Chondrocyte (in vitro differentiated cells): ENCODE data around the gene KIF1A. TPM values are rescaled to one million over a fixed set of nuclear protein-coding genes. Genes with fewer than 3 reads are reported as not detected.

Experiments
- DNase-seq: peaks from one replicate; pipeline ENCODE4 v3.0.0; 2021; ENCODE audit warnings: mixed read lengths, low spot score
- H3K27ac Mint-ChIP-seq: one replicate; pipeline ENCODE4 v1.8.0; 2021; ENCODE audit warnings: mild to moderate bottlenecking, moderate library complexity, mixed read lengths; ENCODE audit not compliant: unreplicated experiment
- H3K27me3 Mint-ChIP-seq: 2 replicates; pipeline ENCODE4 v1.8.0; 2021; ENCODE audit warnings: low read depth, mixed read lengths
- H3K36me3 Mint-ChIP-seq: 2 replicates; pipeline ENCODE4 v1.8.0; 2021; ENCODE audit warnings: low read depth, mixed read lengths
- H3K4me1 Mint-ChIP-seq: 2 replicates; pipeline ENCODE4 v1.8.0; 2021; ENCODE audit warnings: low read depth, mild to moderate bottlenecking, mixed read lengths
- H3K4me3 Mint-ChIP-seq: one replicate; pipeline ENCODE4 v1.8.0; 2021; ENCODE audit warnings: mild to moderate bottlenecking, moderate library complexity, mixed read lengths; ENCODE audit not compliant: unreplicated experiment
- H3K9me3 Mint-ChIP-seq: 2 replicates; pipeline ENCODE4 v1.8.0; 2021; ENCODE audit warnings: low read depth, mixed read lengths
- total RNA-seq: library from RNA; stranded (reverse); gene quantifications from 3 replicates; pipeline ENCODE4 v1.2.1, GENCODE V29; 2021
- TF ChIP-seq, protein P1 (sequence below): fragments of 200-600 bp; sonication (generic); IDR thresholded peaks from 2 replicates; pipeline ENCODE4 v1.5.0; 2021; ENCODE audit warnings: antibody characterized with exemption, mild to moderate bottlenecking, moderate library complexity

The KIF1A gene
- total RNA-seq, 1 donor from 2014 or later = 60.0 TPM

GRCh38 chr2:240815761-240816583, 4.0 kb downstream of the KIF1A start:
- no peak for DNase-seq
- no peak overlapping the region for H3K4me3 Mint-ChIP-seq

DNA sequence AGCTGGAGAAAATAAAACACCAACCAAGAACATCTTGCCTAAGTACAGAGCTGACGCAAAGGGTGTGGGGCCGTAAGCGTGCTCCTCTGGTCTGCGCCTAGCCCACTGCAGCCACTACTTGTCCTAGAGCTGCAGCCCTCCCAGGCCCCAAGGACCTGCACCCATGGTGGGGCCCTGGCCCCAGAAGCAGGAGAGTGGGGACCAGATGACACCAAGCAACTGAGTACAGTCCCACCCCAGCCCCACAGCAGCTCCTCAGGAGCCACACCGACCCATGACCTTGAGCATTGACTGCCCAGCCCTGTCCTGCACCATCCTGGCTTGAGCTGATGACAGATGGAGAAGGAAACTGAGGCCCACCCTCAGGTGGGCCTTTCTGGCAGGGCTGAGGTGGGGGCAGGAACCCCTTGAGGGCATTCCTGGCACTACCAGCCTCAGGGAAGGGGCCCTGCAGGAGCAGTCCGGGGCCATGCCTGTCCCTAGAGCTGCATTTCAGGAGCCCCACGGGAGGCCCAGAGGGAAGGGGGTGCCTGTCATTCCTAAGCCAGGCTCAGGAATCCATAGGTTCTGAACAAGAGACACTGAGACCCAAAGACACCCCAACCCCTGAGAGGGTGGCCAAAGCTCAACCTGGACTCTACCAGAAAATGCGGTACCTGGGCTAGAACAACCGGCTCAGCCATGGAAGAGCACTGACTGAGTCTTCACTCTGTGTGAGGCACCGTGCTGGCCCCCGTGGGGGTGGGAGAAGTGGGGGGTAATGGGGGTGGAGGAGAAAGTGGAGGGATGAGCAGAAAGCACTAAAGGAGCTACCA, 4.9 kb downstream of the KIF1A start:
- Mint-ChIP-seq H3K4me1 (peaks cover 7% of the 10 kb centered on the region), H3K9me3 (peaks cover 8% of the 10 kb centered on the region), H3K27me3 (no peaks in the 10 kb centered on the region), H3K36me3 (peaks cover 16% of the 10 kb centered on the region), H3K4me3 (no peak overlapping the region), H3K27ac (no peak overlapping the region)
- DNase-seq = no peak
- TF ChIP-seq, protein P1, sequence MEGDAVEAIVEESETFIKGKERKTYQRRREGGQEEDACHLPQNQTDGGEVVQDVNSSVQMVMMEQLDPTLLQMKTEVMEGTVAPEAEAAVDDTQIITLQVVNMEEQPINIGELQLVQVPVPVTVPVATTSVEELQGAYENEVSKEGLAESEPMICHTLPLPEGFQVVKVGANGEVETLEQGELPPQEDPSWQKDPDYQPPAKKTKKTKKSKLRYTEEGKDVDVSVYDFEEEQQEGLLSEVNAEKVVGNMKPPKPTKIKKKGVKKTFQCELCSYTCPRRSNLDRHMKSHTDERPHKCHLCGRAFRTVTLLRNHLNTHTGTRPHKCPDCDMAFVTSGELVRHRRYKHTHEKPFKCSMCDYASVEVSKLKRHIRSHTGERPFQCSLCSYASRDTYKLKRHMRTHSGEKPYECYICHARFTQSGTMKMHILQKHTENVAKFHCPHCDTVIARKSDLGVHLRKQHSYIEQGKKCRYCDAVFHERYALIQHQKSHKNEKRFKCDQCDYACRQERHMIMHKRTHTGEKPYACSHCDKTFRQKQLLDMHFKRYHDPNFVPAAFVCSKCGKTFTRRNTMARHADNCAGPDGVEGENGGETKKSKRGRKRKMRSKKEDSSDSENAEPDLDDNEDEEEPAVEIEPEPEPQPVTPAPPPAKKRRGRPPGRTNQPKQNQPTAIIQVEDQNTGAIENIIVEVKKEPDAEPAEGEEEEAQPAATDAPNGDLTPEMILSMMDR = no peak

More at GRCh38 chr2:240815761-240816583, 4.0 kb downstream of the KIF1A start:
- Mint-ChIP-seq H3K27me3 (no peaks in the 10 kb centered on the region), H3K27ac (no peak overlapping the region), H3K36me3 (peaks cover 15% of the 10 kb centered on the region), H3K4me1 (peaks cover 7% of the 10 kb centered on the region), H3K9me3 (peaks cover 8% of the 10 kb centered on the region)
- TF ChIP-seq, protein P1 = no peak

- Mint-ChIP-seq H3K4me1 (peaks cover 7% of the 10 kb centered on the region), H3K27me3 (no peaks in the 10 kb centered on the region), H3K36me3 (peaks cover 16% of the 10 kb centered on the region), H3K27ac (no peak overlapping the region), H3K9me3 (peaks cover 8% of the 10 kb centered on the region), H3K4me3 (no peak overlapping the region)
- DNase-seq = no peak
- TF ChIP-seq, protein P1 = no peak
Observed at GRCh38 chr2:240814280-240814679, 5.7 kb downstream of the KIF1A start.

DNA sequence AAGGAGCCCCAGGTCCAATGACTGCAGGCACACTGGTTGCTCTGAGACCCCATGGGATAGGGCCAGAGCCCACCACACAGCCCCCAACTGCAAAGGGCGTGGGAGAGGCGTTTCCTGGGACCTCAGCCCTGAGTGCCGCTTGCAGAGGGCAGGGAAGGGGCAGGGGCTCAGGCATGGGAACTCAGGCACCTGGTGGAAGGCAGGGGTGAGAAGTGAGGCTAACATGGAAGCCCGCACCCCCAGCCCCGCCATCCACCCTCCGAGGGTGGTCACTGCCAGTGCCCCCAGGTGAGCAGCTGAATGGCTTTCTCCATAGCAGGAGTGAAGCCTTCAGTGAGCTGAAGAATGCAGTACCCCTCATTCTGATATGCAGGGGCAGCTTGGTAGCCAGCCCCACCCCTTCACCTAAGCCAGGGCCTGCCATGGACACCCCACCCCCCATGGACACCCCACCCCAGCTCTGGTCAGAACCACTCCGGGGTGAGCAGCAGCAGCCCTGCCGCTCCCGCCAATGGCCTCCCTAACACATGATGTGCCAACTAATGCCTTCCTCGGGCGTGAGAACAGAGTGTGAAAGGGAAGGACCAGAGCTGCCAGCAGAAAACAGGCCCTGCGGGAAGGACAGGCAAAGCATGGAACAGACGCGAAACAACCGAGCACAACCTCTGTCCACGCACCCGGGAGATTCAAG, 6.6 kb downstream of the KIF1A start:
- DNase-seq = no peak
- Mint-ChIP-seq H3K4me1 (peaks cover 3% of the 10 kb centered on the region), H3K27me3 (no peaks in the 10 kb centered on the region), H3K27ac (no peak overlapping the region), H3K36me3 (peaks cover 16% of the 10 kb centered on the region), H3K4me3 (no peak overlapping the region), H3K9me3 (peaks cover 8% of the 10 kb centered on the region)
- TF ChIP-seq, protein P1 = no peak

- DNase-seq = no peak
- H3K4me1 Mint-ChIP-seq = no peaks in the 10 kb centered on the region
- no peaks in the 10 kb centered on the region for H3K27me3 Mint-ChIP-seq
- peaks cover 8% of the 10 kb centered on the region for H3K9me3 Mint-ChIP-seq
- TF ChIP-seq, protein P1 = no peak
- H3K27ac Mint-ChIP-seq = no peak overlapping the region
- H3K4me3 Mint-ChIP-seq = no peak overlapping the region
- peaks cover 16% of the 10 kb centered on the region for H3K36me3 Mint-ChIP-seq
Observed at GRCh38 chr2:240812721-240813120, 7.3 kb downstream of the KIF1A start.
